Measurements from ENCODE around the gene BRD3.

BRD3 gene

DNA sequence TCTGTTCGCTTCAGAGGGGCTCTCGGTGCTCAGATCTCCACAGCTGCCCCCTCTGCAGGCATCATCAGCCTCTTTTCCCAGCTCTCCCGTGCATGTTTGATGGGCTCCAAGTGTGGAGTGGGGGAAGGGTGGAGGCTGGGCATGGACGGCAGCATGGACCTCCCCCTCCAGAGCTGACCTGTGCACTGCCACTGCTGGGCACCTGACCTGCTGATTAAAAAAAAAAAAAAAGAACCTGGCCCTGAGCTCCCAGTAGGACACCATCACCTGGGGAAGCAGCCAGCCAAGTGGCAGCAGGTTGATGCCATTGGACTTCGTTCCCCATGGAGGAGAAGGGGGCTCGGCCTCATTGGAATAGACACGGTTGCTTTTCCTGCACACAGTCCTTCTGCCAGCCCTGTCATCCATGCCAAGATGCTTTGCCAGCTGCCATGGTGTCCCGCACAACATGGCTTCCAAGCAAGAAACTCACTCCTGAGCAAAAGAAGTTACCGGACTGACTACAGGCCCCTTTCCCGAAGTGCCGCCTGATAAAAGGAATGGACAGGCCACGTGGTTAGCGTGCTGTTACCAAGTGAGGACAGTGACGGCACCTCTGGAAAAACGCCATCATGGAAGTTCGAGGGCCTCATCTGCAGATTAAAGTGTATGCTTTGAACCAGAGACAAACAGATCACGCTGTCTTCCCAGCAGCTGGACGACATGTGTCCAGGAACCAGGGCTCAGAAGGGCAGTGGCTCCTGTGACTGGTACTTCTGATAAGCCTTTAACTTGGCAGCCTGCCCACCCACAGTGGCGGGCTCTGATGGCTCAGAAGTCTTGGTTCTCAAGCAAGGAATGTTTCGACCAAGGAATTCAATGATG, 57.3 kb downstream of the BRD3 start:
- DNase-seq: no peak

DNA sequence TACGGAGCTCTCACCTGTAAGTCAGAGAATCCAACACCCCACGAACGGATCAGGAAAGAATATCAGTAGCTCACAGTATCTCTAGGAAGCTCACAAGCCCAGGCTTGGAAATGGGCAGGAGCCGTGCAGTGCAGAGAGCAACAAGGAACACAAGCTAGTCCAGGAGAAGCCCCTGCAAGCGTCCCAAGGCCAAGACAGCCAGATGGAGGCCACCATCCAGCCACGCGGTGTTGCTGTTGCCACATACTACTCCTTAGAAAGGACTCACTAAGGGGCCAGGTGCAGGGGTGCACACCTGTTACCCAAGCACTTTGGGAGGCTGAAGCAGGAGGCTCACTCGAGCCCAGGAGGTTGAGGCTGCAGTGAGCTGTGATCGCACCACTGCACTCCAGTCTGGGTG, 60.3 kb downstream of the BRD3 start:
- DNase-seq: no peak

DNA sequence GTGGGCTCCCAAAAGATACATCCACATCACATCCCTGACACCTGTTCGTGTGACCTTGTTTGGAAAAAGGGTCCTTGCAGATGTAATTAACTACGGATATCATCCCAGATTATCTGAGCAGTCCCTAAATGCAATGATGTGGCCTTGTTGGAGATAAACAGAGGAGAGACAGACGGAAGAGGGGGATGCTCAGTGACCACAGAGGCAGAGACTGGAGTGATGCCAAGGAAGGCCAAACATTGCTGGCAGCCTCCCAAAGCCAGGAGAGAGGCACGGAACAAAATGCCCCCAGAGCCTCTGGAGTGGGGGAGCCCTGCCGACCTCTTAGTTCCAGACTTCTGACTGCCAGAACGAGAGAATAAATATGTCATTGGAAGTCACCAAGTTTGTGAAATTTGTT, 60.7 kb downstream of the BRD3 start:
- no peak for DNase-seq

DNA sequence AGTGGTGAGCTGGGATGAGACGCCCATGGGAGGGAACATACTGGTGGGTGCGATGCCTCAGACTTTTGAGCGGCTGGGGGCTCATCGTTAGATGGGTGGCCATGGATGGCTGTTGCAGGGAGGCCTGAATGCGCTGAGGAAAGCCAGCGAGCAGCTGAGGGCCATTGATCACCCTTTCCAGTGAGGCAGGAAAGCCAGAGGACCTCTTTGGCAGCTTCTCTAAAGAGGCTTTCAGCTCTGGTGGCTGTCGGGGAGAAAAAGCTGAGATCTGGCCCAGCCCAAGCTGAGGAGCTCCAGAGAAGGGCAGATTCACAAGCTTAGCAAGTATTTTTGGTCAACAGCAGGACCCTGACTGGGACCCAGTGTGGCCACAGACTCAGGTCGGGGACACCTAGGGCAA, 62.4 kb downstream of the BRD3 start:
- no peak for DNase-seq

DNA sequence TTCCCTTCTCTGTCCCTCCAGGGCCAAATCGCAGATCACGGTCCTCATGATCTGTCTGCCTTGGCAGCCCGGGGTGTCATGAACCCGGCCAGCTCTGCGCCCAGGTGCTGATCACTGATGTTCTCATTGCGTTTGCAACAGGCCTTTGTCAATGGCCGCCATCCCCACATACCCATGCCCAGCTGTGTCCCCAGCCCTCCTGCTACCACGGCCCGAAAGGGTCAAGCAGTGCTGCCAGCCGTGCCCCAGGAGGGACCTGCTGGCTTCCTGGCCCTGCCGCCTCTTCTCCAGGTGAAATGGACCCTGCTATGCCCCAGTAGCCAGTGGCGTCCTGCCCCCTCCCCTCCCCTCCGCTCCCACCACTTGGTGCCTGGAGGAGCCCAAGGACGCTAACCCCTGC, 62.9 kb downstream of the BRD3 start:
- no peak for DNase-seq

DNA sequence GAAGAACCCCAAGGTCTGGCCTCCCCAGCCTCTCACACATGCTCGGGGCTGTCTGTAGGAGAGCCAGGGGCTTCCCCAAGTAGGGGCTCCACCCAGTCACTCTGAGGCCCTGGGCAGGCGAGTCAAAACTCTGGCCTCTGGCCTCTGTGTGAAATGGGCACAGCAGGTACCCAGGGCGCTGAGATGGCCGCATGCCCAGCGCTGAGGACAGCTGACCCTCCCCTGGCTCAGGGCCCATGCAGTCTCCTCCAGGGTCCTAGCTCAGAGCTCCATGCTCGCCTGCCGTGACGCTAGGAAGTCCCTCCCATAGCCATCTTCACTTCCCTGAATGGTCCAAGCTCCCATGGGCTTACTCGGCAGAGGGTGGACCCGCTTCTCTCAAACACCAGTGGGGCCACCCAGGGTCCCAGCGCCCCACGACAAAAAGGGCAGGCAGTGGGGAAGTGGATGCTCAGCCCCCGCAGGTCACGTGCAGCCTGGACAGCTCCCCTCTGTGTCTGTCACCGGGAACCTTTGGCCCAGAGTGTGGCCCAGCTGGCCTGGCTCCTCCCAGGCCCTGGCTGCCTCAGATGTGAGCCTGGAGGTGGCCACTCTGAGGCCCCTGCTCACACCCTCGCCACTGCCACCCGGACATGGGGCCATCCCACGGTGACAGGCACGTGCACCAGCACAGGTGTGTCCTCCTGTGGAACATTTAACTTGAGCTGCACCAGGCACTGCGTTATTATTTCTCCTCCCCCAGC, 63.5 kb downstream of the BRD3 start:
- no peak for DNase-seq

DNA sequence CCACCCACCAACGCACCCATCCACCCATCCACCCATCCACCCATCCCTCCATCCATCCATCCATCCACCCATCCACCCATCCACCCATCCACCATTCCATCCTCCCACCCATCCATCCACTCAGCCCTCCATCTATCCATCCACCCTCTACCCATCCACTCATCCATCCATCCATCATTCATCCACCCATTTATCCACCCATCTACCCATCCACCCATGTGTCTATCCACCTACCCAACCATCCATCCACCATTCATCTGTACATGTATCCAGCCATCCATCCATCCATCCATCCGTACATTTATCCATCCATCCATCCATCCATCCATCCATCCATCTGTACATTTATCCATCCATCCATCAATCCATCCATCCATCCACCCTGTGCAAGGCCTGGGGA, 64.6 kb downstream of the BRD3 start:
- no peak for DNase-seq

DNA sequence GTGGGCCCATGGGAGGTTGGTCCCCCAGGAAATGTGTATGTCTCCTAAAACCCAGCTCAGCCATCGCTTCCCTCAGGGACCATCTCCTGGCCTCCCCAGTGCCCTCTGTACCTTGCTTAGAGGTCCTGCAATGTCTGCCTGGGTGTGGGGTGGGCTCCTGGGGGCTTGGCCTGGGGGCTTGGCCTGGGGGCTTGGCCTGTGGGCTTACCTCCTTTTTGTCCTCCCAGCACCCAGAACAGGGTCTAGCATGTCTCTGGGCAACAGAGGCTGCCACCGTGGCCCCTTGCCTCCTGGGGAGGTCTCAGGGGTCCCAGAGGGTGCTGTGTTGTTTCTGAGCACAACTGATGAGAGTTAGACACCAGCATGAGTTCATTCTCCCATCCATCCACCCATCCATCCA, 65.0 kb downstream of the BRD3 start:
- DNase-seq: no peak

DNA sequence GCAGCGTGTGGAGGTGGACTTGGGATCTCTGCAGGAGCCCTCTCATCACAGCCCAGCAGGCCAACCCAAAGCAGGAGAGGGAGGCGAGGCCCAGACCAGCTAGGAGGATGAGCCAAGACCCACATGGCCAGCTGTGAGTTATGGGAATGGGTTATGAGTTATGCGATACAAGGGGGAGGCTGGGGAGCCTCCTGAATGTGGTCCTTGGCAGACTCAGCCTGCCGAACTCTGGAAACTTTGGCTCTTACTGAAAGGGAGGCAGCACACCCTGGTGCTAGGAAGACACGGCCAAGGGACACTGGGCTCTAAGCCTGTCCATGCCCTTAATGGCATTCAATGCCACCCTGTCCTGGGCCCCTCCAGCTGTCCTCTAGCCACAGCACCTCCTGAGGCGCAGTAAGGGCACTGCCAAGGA, 68.0 kb downstream of the BRD3 start:
- DNase-seq: no peak

DNA sequence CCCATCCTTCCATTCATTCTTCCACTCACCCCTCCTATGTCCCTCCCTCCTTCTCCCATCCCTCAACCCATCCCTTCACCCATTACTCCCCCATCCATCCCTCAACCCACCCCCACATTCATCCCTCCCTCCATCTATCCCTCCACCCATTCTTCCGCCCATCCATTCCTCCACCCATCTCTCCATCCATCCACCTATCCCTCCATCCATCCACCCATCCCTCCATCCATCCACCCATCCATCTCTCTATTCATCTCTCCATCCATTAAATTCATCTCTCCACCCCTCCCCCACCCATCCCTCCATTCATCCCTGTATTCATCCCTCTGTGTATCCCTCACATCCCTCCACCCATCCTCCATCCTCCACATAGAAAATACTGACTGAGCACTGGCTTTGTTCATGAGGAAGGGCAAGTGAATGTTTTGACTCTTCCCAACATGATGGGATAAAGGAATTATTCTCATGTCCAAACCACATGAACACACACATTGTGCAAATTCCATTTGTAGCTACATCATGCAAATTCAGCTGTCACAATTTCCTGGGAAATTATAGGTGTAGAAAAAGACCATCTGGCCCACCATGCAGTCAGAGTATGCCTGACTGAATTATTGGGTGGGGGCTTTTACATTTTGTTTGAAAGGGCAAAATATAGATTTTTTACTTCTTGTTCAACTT, 68.8 kb downstream of the BRD3 start:
- DNase-seq: no peak

DNA sequence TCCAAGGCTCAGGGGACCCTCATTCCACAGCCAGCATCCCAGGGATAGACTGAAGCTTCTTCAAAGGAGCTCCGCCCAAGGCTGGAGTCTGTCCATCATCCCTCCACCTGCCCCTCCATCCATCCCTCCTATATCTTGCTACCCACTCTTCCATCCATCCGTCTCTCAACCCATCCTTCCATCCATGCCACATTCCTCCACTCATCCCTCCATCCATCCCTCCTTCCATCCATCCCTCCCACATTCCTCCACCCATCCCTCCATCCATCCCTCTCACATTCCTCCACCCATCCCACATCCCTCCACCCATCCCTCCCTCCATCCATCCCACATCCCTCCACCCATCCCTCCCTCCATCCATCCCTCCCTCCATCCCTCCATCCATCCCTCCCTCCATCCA, 70.2 kb downstream of the BRD3 start:
- no peak for DNase-seq

DNA sequence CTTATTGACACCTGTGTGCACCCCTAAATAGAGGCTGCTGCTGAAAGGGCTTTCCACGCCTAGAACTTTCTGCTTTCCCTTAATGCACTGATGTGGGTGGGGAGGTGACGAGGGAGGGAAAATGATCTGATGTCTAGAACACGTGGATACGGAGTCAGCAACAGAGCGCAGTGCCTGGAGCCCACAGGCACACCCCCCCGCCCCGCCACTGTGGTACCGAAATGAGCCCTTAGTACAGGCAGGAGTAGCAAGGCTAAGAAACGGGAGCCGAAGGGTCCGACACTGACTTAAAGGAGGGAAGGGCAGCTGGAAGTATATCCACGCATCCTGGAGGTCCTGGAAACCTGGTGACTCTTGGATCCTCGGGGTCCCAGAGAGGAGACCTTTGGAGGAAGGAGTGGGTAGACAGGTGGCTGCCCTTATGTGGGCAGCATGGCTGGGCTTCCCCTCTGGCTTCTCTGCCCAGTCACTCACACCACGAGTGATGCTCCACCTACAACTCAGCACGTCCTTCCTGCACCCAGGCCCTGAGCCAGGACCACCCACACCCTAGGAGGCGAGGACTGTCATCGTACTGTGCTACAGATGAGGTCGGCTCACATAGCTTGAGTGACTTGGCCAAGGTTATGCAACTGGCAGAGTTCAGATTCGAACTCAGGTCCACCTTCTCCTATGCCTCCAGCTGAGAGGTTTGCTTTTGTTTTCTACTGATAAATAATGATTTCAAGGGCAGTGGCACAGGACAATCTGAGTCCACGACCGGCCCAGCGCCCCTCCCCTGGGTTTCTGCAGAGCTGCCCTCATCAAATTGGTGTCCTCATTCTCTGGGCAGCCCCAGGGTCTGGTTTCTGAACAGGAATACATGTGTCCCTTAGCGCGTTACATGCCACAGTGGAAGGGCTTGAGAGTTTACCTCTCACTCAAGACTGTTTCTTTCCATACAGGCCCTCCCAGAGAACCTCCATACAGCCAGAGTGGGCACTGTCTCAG, 71.0 kb downstream of the BRD3 start:
- no peak for DNase-seq

DNA sequence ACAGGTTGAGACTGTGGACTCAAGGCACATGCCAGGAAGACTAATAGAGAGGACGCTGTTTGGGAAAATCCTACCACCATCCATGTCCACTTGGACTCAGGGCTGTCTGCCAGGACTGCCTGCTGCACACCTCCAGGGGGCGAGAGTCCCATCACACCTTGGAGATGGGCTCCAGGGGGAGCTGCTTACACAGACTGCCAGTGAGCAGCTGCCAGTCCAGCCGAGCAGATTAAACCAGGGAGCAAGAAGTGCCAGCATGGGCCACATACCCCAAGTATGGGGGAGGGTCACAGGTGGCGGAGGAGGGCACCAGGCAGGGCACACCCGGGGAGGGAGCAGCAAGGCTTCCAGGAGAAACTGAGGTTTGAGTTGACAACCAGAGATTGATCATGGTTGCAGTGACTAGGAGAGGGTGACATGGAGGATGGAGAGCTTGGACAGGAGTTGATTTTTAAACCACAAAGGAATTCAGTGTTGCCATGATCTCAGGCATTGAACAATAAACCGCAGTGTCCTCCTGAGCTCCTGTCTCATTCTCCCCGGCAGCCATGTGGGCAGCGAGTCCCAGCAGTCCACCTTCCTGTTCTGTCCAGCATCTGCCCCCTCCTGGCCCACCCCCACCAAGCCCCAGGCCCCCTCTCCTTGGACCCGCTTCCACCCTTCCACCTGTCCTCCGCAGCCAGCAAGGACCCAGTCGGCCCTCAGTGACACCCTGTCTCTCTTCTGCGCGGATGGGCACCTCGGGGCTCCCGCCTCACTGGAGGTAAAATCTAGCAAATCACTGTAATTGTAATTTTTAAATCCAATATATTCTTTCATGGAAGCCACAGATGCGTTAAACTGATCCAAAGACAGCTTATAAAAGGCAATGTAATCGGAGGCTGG, 72.6 kb downstream of the BRD3 start:
- no peak for DNase-seq

DNA sequence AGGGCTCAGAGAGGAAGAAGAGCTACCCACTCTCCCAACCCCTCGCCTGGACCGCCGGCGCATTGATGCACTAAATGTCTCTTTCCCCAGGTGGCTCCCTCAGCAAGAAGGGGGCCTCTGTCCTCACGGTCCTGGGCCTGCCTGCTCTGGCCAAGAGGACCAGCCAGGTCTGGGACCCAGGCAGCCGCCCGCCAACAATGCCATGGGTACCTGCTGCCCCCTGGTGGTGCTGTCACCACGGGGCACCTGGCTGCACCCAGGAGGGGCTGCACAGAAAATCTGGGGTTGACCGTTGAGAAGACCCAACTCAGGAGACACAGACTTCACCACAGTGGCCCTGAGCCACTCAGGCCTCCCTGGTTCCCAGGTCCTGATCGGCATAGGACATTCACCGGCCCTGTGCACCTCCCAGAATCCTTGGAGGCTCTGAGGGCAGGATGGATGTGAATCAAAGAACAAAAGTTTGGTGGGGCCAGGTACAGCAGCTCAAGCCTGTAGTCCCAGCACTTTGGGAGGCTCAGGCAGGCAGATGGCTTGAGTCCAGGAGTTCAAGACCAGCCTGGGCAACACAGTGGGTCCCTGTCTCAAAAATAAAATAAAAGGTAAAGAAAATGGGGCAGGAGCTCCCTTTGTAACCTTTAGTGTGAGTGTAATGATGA, 73.3 kb downstream of the BRD3 start:
- DNase-seq: no peak

DNA sequence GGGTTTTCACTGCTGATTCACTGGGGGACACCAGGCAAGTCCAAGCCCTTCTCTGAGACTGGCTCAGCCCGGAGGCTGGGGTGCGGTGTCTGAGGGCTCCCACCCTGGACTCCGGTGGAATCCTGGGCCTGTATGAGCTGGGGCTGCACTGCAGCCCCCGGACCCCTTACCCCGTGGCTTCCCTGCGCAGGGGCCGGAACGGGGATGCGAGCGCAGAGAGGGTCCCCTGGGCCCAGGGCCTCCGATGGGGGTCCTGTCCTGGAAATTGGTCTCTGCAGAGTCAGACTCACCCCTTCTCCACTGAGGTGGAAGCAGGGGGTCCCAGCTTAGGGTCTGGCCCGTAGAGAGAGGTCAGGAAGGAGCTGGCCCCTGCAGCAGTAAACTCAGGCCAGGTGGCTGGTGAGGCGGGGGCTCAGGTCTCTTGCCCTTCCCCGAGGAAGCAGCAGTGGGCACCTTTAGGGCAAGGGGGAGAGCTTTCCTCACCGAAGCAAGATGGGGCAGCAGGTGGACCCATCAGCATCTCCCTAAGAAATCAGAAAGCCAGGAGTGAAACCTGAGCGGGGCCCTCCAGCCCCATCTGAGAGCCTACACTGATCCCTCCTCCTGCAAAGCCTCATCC, 74.1 kb downstream of the BRD3 start:
- DNase-seq: no peak

DNA sequence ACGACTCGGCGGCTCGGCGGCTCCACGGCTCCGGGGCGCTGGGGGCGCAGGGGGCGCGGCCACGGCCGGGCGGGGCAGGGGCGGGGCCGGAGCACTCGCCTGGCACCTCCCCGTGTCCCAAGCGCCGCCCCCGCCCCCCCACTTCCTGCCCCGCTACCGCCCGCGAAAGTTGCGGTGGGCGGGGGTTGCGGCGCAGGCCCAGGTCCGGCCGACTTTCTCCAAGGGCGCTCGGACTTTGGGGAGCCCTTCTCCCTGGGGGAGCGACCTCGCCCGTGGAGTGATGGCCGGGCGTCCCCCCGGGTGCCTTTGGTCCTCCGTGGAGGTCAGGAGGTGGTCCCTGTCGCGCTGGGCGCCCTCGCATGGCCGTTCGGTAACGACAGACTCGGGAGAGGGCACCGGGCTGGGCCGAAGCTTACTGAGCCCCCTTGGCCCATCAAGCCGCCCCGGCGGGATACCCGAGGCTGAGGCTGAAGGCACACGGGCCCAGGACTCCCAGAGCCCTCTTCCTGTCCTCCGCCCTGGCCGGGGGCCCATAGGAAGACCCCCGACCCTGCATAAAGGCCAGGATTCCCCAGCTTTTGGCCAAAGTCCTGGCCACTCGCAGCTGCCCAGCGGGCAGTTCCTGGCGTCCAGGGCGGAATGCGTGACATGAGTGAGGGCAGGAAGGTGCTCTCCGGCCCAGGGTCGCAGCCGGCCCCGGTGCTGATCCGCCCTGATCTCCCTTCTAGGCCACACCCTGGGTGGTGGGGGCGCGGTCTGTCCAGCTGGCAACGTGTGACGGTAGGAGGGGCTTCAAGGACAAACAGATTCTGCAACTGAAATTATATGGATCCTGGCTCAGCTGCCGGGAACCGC, 74.8 kb downstream of the BRD3 start:
- no peak for DNase-seq

DNA sequence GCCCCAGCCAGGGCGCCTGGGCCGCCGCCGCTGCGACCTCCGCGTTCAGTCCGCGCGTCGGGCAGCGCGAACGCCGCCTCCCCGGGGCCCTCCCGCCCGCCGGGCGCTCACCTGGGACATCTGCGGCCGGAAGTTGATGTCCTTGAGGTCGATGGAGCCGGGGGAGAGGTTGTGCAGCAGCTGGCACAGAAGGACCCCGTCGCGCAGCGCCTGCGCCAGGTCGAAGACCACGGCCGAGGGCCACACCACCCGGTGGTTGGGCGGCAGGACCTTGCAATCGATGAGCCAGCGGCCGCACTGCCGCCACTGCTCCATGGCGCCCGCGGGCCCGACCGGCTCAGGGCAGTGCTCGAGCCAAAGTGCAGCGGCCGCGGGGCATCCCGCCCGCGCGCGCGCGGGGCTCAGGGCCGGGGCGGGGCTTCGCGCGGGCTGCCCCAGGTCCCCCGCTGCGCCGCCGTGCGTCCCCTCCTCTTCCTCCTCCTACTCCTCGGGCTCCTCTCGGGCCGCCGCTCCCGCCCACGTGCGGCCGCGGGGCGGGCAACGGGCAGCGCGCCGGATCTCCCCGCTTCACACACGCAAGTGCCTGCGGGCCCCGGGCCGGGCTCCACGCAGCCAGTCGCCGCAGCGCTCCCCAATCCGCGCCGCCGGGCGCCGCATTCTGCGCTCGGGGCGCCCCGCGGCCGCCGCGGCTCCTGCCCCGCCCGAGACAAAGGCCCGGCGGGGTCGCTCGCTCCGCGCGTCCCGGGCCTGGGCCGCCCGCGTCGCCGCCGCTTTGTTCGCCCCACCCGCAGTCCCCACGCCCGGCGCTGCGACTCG, 75.7 kb downstream of the BRD3 start, which contains the start of gene VAV2:
Gene VAV2, minus strand, starts transcription at position 361 of the 816 bp plus-strand sequence. Its CDS starts 46 bp downstream, at position 315.
- DNase-seq: no peak

DNA sequence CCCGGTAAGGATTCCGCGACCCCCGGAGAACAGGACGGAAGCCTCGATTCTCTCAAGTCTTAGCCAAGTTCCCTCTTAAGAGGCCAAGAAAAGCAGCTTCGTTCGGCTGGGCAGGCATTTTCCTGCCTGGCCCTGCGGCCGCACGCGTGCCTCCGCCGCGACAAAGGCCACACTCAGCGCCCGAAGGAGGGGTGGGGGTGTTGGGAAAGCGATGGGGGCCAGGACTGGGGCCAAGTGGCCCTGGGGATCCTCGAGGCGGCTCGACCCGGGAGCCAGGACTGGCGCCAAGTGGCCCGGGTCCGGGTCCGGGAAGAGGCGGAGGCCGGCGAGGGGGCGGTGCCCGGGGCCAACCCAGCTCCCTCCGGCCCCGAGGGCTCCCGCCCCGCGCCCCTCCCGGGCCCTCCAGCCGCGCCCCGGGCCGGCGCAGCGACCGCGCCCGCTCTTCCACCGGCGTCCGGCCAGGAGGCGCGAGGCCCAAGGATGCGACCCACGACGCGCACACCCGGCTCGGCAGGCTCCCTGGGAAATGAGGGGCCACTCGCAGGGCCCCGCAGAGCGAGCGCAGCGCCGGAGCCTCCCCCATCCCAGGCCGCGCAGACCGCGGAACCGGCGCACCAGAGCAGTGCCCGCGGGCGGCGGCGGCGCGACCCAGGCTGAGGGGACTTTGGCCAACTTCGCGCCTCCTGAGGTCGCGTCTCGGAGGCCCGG, 76.5 kb downstream of the BRD3 start:
- DNase-seq: no peak

Data from cortex of kidney (tissue), 1 donor.